Measurements from ENCODE around the gene KAT8.

KAT8 gene

DNA sequence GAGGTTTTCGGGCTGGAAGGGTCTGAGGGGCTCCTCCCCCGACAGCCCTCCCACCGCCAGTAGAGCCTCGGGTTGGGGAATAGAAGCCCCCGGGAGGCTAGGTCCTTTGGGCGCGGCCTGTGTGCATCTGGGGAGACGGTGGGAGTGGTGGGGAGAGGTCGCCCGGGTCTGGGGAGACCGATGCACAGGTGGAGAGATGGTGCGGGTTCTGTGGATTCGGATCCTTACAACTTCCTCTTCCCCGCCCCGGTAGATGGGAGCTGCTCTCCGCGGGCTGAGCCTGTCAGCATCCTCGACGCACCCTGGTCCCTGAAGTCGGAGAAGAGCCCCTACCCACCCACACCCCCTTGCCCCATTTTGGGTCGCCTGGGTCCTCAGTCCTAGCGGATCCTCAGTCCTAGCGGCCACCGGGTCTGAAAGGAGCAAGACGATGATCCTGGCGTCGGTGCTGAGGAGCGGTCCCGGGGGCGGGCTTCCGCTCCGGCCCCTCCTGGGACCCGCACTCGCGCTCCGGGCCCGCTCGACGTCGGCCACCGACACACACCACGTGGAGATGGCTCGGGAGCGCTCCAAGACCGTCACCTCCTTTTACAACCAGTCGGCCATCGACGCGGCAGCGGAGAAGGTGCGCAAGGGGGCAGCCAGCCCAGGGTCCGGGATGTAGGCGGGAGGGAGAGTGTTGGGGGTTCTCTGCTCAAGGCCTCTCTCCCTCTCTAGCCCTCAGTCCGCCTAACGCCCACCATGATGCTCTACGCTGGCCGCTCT is 8.5 kb upstream of the KAT8 start:
- no peak for DNase-seq

GRCh38 chr16:31109622-31110021 is 7.8 kb upstream of the KAT8 start:
- DNase-seq = no peak

DNA sequence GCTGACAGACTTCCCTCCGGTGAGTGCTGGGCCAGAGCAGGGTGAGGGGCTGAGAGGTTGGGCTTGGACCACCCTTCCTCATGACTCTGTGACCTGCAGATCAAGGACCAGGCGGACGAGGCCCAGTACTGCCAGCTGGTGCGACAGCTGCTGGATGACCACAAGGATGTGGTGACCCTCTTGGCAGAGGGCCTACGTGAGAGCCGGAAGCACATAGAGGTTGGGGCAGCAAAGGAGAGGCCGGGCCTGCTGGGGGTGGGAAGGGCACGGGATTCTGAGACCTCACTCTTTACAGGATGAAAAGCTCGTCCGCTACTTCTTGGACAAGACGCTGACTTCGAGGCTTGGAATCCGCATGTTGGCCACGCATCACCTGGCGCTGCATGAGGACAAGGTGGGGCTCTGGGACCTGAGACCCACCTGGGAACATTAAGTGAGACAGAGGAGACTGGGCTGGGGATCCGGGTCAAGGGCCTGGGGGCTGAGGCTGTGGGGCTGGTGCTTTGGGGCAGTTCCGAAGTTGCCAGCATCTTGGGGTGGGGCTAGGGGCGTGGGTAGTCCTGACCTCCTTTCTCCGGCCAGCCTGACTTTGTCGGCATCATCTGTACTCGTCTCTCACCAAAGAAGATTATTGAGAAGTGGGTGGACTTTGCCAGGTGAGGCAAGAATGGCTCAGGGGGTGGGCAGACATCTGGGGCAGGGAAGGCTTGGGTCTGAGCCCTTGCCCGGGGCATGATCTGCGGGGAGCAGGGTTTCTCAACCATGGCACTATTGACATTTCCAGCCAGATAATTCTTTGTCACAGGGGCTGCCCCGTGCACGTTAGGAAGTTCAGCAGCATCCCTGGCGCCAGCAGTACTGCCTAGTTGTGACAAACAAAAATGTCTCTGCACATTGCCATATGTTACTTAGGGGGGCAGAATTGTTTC is 7.1 kb upstream of the KAT8 start:
- no peak for DNase-seq

DNA sequence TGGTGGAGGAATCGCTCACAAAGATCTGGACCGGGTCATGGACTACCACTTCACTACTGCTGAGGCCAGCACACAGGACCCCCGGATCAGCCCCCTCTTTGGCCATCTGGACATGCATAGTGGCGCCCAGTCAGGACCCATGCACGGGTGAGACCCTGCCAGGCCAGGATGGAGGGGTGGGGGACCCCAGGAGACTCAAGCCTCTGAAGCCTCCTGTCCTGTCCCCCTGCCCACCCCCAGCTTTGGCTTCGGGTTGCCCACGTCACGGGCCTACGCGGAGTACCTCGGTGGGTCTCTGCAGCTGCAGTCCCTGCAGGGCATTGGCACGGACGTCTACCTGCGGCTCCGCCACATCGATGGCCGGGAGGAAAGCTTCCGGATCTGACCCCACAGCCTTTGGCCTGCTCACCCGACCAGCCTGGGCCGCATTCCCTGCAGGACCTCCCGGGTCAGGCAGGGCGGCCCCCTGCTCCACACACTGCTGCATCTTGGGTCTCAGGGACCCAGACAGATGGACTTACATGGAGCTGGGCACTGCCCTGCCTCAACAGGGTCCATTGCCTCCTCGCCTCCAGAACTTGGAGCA is 5.5 kb upstream of the KAT8 start:
- DNase-seq = no peak

GRCh38 chr16:31112711-31113110 is 4.8 kb upstream of the KAT8 start:
- DNase-seq = no peak

- DNase-seq = no peak
Observed at GRCh38 chr16:31113121-31114120, 4.0 kb upstream of the KAT8 start.

GRCh38 chr16:31114468-31114867 is 3.0 kb upstream of the KAT8 start:
- no peak for DNase-seq

- no peak for DNase-seq
Observed at GRCh38 chr16:31118223-31119155, 1.0 kb downstream of the KAT8 start.

DNA sequence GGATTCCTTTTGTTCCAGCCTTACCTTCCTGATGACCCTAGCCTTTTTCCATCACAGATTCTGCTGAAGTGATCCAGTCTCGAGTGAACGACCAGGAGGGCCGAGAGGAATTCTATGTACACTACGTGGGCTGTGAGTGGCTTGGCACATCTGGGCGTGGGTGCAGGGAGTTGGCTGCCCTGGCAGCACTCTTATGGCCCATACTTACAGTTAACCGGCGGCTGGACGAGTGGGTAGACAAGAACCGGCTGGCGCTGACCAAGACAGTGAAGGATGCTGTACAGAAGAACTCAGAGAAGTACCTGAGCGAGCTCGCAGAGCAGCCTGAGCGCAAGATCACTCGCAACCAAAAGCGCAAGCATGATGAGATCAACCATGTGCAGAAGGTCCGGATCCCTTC is 2.7 kb downstream of the KAT8 start:
- no peak for DNase-seq

GRCh38 chr16:31125844-31126243 is 8.4 kb downstream of the KAT8 start:
- DNase-seq = no peak

DNA sequence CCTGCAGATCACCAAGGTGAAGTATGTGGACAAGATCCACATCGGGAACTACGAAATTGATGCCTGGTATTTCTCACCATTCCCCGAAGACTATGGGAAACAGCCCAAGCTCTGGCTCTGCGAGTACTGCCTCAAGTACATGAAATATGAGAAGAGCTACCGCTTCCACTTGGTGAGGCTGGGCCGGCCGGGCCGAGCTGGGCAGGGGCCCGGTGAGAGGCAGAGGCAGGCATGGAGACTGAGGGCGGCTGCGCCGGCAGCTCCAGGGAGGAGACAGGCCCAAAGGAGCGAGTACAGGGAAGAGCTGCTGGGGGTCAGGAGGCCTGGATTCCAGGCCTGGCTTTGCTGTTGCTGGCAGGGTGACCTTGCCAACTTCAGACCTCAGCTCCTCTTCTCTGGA is 9.7 kb downstream of the KAT8 start:
- DNase-seq = no peak

DNA sequence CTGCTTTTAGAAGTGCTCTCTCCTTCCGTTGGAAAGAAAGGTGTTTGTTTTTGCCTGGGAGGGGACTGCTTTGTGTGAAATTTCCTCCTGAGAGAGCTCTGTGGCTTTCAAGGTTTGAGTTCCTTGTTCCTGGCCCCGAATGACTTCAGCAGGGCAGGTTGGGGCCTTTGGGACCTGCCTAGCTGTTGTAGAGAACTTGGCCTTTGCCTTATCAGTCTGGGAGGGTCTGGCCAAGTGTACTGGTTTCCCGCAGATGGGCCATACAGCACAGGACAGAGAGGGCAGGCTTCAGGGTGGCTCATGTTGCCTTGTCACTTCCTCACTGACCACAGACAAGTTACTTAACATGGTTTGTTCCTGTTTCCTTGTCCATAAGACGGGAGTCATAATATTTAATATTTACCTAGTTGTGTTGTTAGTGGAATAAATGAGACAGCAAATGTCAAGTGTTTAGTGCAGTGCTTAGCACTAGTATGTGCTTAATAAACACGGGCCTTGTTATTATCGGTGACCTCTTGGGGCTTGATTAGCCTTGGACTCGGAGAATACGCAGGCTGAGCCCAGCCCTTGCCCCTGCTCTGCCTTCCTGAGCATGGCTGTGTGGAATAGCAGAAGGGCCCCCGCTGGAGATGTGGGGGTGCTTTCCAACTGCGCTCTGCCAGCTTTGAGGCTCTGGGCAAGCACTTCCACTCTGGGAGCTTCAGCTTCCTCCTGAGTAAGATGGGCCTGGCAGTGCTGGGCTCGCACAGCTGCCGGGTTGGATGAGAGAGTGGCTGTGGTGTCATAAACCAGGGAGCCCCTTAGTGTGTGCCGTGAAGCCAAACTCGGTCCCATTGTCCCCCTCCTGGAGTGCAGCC is 11.5 kb downstream of the KAT8 start:
- DNase-seq = no peak

GRCh38 chr16:31129568-31130335 is 12.3 kb downstream of the KAT8 start:
- DNase-seq = no peak

DNA sequence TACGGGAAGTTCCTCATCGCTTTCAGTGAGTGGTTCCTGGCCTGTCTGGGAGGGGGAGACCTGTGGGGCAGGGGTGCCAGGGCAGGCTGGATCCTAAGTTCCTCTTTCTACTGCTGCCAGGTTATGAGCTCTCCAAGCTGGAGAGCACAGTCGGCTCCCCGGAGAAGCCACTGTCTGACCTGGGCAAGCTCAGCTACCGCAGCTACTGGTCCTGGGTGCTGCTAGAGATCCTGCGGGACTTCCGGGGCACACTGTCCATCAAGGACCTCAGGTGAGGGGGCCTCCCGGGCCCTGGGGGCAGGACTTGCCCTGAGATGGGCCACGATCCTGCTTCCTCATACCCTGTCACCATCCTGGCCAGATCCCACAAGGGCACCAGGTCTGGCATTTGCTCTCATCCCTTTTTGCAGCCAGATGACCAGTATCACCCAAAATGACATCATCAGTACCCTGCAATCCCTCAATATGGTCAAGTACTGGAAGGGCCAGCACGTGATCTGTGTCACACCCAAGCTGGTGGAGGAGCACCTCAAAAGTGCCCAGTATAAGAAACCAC is 12.9 kb downstream of the KAT8 start:
- no peak for DNase-seq

DNA sequence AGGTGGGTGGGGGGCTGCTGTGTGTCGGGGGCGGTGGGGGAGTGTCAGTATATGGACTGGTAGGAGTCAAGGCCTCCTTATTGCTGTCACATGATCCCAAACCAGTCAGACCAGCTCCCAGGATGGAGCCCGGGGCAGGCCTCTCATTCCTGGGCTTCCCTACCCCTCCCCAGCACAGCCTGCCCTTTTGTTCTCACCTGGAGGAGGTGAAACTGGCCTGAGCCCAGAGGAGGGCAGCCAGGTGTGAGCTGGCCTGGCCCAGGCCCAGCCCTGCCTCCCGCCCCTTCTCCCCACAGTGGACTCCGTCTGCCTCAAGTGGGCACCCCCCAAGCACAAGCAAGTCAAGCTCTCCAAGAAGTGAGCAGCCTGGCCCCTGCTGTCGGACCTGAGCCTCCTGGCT is 13.4 kb downstream of the KAT8 start:
- no peak for DNase-seq

DNA sequence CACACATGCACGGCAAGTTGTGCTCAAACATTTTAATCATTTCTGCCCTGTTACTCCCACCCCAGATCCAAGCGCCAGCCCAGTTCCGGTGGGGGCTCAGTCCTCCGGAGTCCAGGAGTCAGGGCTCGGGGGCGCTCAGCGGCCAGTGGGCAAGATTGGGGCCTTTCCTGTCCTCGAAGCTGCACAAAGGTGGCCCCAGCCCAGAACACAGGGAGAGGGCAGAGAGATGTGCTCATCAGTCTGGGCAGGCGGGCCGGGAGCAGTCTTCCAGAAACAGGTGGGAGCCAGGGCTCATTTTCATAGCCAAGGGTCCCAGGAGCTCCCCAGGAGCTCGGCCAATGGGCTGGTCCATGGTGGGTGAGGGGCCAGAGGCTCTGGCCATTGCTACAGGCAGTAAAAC is 14.0 kb downstream of the KAT8 start:
- DNase-seq = no peak

- DNase-seq = no peak
Observed at GRCh38 chr16:31131841-31132271, 14.4 kb downstream of the KAT8 start.

DNA sequence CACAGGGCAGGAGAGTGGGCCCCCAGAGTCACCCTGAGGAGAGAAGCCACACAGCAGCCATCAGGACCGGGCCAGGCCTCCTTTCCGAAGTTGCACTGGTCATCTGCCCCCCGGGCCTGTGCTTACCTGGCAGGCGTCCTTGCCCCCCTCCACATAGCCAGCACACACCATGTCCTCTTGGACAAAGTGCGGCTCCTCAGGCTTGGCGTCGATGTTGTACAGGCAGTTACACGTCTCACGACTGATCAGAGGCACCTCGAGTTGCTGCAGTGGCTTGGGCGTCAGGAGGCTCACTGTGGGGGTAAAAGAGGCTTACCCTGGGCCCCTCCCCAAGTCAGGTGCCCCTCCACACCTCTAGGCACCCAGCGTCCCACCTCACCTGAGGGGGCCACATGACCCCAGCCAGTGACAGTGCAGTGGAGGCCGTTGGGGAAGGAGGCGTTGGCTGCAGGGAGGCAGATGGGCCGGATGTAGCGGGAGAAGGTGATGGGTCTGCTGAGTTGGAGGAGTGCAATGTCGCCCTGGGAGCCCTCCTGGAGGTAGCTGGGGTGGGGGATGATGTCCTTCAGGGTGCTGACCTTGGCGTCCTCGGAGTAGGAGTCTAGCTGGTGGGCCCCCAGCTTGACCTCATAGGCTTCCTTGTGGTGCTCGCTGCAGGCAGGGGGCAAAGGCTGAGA is 15.0 kb downstream of the KAT8 start:
- DNase-seq = no peak

All from activated CD4-positive, alpha-beta T cell treated with anti-CD3 and anti-CD28 coated beads, Interleukin-2, amount 50 U/mL, for 1 hour (primary cell).